Adrenal gland (tissue), 12 donors: Measurements from ENCODE around the gene GCN1. TPM values are rescaled to one million over a fixed set of nuclear protein-coding genes. Genes with fewer than 3 reads are reported as not detected.

Experiments used
- DNase-seq, 7 donors: peaks; one replicate each; pipeline ENCODE4 v3.0.0-alpha.2; 2019 to 2020
- H3K27ac ChIP-seq, 5 donors: fragments of 200-600 bp; sonication (generic) in 4 of 5; 1 replicate in 3 of 5; 2 replicates in 2 of 5; pipeline versions ENCODE4 v1.5.1 to v1.8.0; 2016 to 2020; ENCODE audit warnings: mild to moderate bottlenecking in 1 of 5
- H3K27me3 ChIP-seq: fragments of 200-600 bp; 2 replicates; pipeline ENCODE4 v1.8.0; 2021
- H3K36me3 ChIP-seq, 2 donors: fragments of 200-600 bp; replicated peaks in 1 of 2; 1 replicate in 1 of 2; 2 replicates in 1 of 2; pipeline versions ENCODE4 v1.5.1 to v1.8.0; 2018 to 2022
- H3K4me1 ChIP-seq, 2 donors: fragments of 200-600 bp; replicated peaks in 1 of 2; 1 replicate in 1 of 2; 2 replicates in 1 of 2; pipeline versions ENCODE4 v1.5.1 to v1.8.0; 2018 to 2021
- H3K4me3 ChIP-seq, 4 donors: fragments of 200-600 bp; sonication (generic) in 3 of 4; one replicate each; pipeline ENCODE4 v1.5.1; 2016 to 2018
- H3K9me3 ChIP-seq, 3 donors: fragments of 200-600 bp; sonication (generic) in 1 of 3; replicated peaks in 1 of 3; 1 replicate in 2 of 3; 2 replicates in 1 of 3; pipeline versions ENCODE4 v1.5.1 to v1.8.0; 2016 to 2021
- CTCF ChIP-seq, 6 experiments: fragments of 450-650 bp in 4 of 6; fragments of 200-600 bp in 2 of 6; sonication (generic) in 1 of 6; IDR thresholded peaks; 1 replicate in 5 of 6; 2 replicates in 1 of 6; pipeline versions ENCODE4 v1.5.1 to v1.8.0; 2016 to 2021; ENCODE audit warnings: antibody characterized with exemption in 6 of 6, mild to moderate bottlenecking in 2 of 6, moderate library complexity in 1 of 6
- POLR2A ChIP-seq, 2 donors: fragments of 450-650 bp; IDR thresholded peaks; one replicate each; pipeline ENCODE4 v1.6.1; 2017; ENCODE audit warnings: antibody characterized with exemption in 2 of 2, mild to moderate bottlenecking in 2 of 2, moderate library complexity in 1 of 2
- WGBS, 4 donors: extraction: QIAGEN DNeasy Blood & Tissue Kit in 2 of 4; methylation state at CpG; one replicate each; pipeline versions ENCODE4 v1.1.5 to v1.1.7; 2013 to 2017; 5-methylcytosine and 5-hydroxymethylcytosine counted together
- intact Hi-C, 2 donors: fragments of 100-400 bp; cut with DNase I; formaldehyde crosslinking; loops; one replicate each; pipeline versions ENCODE4 v1.14.1 to v1.15.0; 2022 to 2023
- polyA plus RNA-seq, 3 donors: library from polyadenylated mRNA; stranded (reverse); fragments of 200-250 nt in 2 of 3; fragments of 350-450 nt in 1 of 3; fragmentation: Illumina TruSeq in 1 of 3; extraction: RNeasy Lipid Tissue Mini Kit (QIAGEN cat#74804) in 1 of 3; gene quantifications; one replicate each; pipeline ENCODE4 v1.2.3, GENCODE V29; 2013 to 2014
- total RNA-seq, 9 donors: library from RNA; depleted of rRNA in 4 of 9; stranded (reverse); fragments of >200 nt in 4 of 9; fragments of 120-200 nt in 1 of 9; fragmentation: NEBNext Ultra II Directional in 1 of 9; extraction: Animal tissue kit (Norgen Biotek cat#: 25700) in 1 of 9; gene quantifications; one replicate each; pipeline versions ENCODE4 v1.1.0 to v1.2.4, GENCODE V29; 2013 to 2023
- donor health status: healthy with polysubstance abuse.
- donor health status: Bipolar disorder and iron deficiency.
- donor health status: DM: yes; HTN: yes; CAD: no.
- donor health status: DM: no; HTN: no; CAD: no.
- donor health status: DM: no; HTN: no; CAD: no.
- donor health status: DM: yes; HTN: yes; CAD: no.

GCN1 gene
- total and polyA plus RNA-seq, 12 donors = 22.0 to 98.5 (median 46.5) TPM

- TF ChIP-seq POLR2A (IDR thresholded peaks at IDR 0.05) (no peak), CTCF (IDR thresholded peaks at IDR 0.05) (no peak)
- WGBS, 4 donors = 92 to 97% (median 94%) methylated on average over 6 of the region's 6 CpGs
- Histone ChIP-seq H3K4me1 (no peaks in the 10 kb centered on the region), H3K27me3 (no peaks in the 10 kb centered on the region), H3K27ac (no peak overlapping the region), H3K4me3 (no peak overlapping the region), H3K36me3 (peaks cover 0 to 100% of the 10 kb centered on the region in 2 donors), H3K9me3 (no peaks in the 10 kb centered on the region)
- intact Hi-C loops = no loop called here
- no peak for DNase-seq
Measured at GRCh38 chr12:120141336-120141735, 53.2 kb downstream of the GCN1 start.

DNA sequence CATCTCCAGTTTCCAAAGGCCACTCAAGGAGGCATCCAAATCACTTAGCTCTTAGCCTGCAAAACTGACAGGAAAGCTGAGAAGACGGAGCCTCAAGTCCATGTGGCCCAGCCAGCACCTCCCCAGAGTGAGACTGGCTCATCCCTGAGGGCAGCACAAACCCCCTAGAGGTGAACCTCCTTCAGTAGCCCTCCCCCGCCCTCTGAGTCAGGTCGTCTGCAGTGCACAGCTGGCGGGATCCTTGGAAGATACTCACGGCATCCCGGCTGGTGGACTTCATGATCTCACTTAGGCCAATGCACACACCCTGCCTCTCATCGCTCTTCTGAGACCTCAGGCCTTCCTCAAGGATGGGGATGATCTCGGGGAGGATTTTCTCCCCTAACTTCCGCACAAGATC, 53.9 kb downstream of the GCN1 start:
- no peak overlapping the region for H3K4me3 ChIP-seq
- H3K9me3 ChIP-seq = no peaks in the 10 kb centered on the region
- no peak overlapping the region for H3K27ac ChIP-seq
- no peak for DNase-seq
- peaks cover 0 to 100% of the 10 kb centered on the region in 2 donors for H3K36me3 ChIP-seq
- H3K4me1 ChIP-seq = no peaks in the 10 kb centered on the region
- WGBS, 4 donors = 93 to 100% (median 97%) methylated on average over 1 to 9 of the region's 9 CpGs
- no peaks in the 10 kb centered on the region for H3K27me3 ChIP-seq
- TF ChIP-seq CTCF (IDR thresholded peaks at IDR 0.05) (no peak), POLR2A (IDR thresholded peaks at IDR 0.05) (no peak)
- intact Hi-C loops = no loop called here

GRCh38 chr12:120139958-120140357, 54.6 kb downstream of the GCN1 start:
- no peak overlapping the region for H3K4me3 ChIP-seq
- TF ChIP-seq POLR2A (IDR thresholded peaks at IDR 0.05) = no peak
- no peak for TF ChIP-seq CTCF (IDR thresholded peaks at IDR 0.05)
- DNase-seq = no peak
- H3K36me3 ChIP-seq = peaks cover 0 to 100% of the 10 kb centered on the region in 2 donors
- WGBS, 4 donors = 80 to 83% (median 82%) methylated on average over 5 of the region's 5 CpGs
- intact Hi-C loops = loop anchor here in 1 of 2 donors (5.0 kb wide), 1 partner anchor 37 kb away; no protein-coding TSS in a partner anchor
- no peaks in the 10 kb centered on the region for H3K4me1 ChIP-seq
- no peak overlapping the region for H3K27ac ChIP-seq
- H3K27me3 ChIP-seq = no peaks in the 10 kb centered on the region
- no peaks in the 10 kb centered on the region for H3K9me3 ChIP-seq

- intact Hi-C loops = loop anchor here in 1 of 2 donors (5.0 kb wide), 1 partner anchor 39 kb away; no protein-coding TSS in a partner anchor
- no peaks in the 10 kb centered on the region for H3K27me3 ChIP-seq
- WGBS, 4 donors = 93 to 98% (median 96%) methylated on average over 8 to 9 of the region's 9 CpGs
- no peak overlapping the region for H3K4me3 ChIP-seq
- peaks cover 0 to 100% of the 10 kb centered on the region in 2 donors for H3K36me3 ChIP-seq
- DNase-seq = no peak
- H3K27ac ChIP-seq = no peak overlapping the region
- H3K4me1 ChIP-seq = no peaks in the 10 kb centered on the region
- no peaks in the 10 kb centered on the region for H3K9me3 ChIP-seq
- TF ChIP-seq POLR2A (IDR thresholded peaks at IDR 0.05) (no peak), CTCF (IDR thresholded peaks at IDR 0.05) (no peak)
Measured at GRCh38 chr12:120138366-120138765, 56.1 kb downstream of the GCN1 start.
